GM18858 (cell line): ENCODE measurements around the gene ZNF839.
A peak's percentile ranks its signal among the peaks of the same experiment; 100 is the strongest.
"Not testable (repeated sequence)": the region's sequence is repeated elsewhere in the genome, so short reads cannot be mapped to it uniquely, and the experiment has no call there.

ENCODE experiments used
- ATAC-seq: cut with Tn5 transposase; IDR thresholded peaks from one replicate; pipeline ENCODE4 v1.9.1; 2021; ENCODE audit not compliant: unreplicated experiment

ZNF839 gene

DNA sequence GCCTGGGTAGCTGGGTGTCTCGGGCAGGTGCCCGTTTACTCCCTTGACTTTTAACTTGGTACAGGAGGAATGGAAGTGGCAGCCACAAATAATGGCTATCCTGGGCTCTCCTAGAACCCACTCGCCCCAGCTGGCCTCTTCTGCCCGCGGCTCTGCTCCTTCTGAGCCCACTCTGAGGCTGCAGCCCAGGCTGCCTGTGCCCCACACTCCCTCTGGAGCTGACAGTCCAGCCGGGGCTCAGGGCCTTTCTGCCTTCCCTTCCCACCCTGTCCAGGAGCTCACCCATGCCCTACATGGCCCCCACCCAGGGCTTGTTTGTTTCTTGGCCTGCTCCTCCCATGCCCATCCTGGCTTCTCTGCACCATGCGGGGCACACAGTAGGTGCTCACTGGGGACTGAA is 15.6 kb downstream of the ZNF839 start:
- ATAC-seq: no peak

DNA sequence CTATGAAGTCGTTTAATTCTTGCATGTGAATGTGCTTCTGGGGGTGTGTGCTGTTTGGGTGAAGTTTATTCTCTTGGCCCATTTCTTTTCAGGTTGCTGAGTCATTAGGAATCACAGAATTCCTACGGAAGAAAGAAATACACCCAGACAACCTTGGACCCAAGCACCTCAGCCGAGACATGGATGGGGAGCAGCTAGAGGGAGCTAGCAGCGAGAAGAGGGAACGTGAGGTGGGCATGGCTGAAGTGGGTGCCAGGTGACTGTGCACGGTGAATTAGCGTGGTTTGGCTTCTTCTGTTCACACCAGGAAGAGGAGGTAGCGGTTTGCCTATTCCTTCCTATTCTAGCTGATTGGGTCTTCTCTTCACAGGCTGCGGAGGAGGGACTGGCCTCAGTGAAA is 19.2 kb downstream of the ZNF839 start:
- ATAC-seq: no peak

DNA sequence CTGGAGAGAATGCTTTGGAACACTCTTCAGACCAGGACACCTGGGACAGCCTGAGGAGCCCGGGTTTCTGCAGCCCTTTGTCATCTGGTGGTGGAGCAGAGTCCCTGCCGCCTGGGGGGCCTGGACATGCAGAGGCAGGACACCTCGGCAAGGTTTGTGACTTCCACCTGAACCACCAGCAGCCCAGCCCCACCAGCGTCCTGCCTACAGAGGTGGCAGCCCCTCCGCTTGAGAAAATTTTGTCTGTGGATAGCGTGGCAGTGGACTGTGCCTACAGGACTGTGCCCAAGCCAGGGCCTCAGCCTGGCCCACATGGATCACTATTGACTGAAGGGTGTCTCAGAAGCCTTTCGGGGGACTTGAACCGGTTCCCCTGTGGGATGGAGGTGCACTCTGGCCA is 22.0 kb downstream of the ZNF839 start:
- ATAC-seq: no peak

GRCh38 chr14:102342238-102342637 is 22.7 kb downstream of the ZNF839 start:
- ATAC-seq: no peak

GRCh38 chr14:102344084-102344483 is 24.5 kb downstream of the ZNF839 start:
- ATAC-seq: no peak

GRCh38 chr14:102344485-102344884 is 24.9 kb downstream of the ZNF839 start:
- ATAC-seq: no peak

GRCh38 chr14:102345232-102345631 is 25.7 kb downstream of the ZNF839 start:
- ATAC-seq: no peak

DNA sequence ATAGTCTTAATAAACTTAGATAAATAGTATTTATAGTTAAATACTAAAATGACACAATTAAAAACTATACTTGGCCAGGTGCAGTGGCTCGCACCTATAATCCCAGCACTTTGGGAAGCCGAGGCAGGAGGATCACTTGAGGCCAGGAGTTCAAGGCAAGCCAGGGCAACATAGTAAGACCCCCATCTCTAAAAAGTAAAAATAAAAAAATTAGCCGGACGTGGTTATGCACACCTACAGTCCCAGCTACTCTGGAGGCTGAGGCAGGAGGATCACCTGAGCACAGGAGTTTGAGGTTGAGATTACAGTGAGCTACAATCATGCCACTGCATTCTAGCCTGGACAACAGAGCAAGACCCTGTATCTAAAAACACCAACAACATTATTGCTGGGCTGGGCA is 27.1 kb downstream of the ZNF839 start:
- ATAC-seq: no peak

DNA sequence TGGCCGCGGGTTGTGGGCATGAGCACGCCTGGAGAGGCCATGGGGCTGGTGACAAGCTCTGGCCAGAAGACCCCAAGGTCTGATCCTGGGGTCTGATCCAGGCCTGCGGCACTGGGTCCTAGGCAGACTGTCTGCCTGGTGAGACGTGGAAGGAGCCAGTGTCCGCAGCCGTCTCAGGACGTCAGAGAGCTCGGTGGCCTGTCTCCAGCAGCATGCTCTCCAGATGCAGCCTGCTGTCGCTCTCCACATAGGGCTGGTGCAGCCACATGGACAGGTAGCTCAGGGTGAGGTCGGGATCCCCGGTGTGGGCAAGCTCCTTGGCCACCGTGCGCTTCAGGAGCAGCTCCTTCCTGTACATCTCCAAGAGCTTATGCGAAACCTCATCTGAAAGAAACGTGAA is 28.8 kb downstream of the ZNF839 start:
- no peak for ATAC-seq

- ATAC-seq: no peak
These were observed 31.5 kb downstream of the ZNF839 start for GRCh38 chr14:102351023-102351422.

GRCh38 chr14:102351593-102351992 is 32.0 kb downstream of the ZNF839 start:
- not testable (repeated sequence) for ATAC-seq

DNA sequence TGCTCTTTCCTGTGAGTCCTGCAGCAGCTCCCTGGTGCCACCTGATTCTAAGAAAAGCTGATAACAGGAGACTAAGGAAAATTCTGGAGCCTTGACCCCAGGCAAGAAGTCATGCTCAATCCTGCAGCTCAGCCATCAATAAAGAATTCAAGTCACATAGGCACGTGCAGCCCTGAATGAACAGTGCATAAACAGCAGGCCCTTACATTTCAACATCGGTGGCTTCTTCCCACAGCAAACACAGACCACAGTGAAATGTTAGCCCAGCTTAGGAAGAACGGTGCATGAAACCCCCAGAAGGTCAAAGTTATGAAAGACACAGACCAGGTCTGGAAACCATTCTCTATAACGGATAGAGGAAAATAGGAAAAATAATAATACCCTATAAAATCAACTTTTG is 32.7 kb downstream of the ZNF839 start:
- ATAC-seq: no peak

GRCh38 chr14:102353126-102353619 is 33.6 kb downstream of the ZNF839 start:
- no peak for ATAC-seq

GRCh38 chr14:102356280-102356679 is 36.7 kb downstream of the ZNF839 start:
- ATAC-seq: no peak

DNA sequence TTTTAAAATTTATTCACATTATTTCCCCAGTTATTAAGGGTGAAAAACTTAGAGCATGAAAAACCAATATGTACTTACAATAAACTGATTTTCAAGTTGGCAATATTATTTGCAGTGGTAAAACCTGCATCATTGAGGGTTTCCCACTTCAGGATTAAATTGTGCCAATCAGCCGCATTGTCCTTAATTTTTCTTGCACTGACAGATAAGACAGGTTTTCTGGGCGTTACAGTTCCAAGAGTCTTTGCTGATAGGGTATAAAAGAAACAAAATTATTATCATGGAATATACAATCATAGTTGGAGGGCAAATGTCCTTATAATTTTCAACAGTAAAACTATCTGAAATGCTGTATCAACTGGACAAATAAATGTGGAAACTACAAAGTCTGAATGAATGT is 39.8 kb downstream of the ZNF839 start:
- no peak for ATAC-seq

DNA sequence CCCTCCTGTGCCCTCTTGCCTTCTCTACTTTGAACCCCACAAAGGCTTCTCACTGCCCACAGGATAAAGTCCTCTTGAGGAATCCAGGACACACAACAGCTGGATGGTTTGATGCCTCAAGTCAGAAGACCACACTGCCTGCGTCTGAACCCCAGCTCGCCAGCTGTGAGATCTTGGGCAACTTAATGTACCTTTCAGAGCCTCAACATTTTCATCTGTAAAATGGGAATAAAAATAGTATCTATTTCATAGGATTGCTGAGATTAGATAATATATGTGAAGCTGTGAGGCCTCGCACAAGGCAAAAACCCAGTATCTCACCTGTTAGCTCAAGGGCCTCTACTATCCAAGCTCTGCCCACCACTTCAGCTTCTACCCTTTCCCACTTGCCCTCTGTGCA is 40.8 kb downstream of the ZNF839 start:
- ATAC-seq: no peak

DNA sequence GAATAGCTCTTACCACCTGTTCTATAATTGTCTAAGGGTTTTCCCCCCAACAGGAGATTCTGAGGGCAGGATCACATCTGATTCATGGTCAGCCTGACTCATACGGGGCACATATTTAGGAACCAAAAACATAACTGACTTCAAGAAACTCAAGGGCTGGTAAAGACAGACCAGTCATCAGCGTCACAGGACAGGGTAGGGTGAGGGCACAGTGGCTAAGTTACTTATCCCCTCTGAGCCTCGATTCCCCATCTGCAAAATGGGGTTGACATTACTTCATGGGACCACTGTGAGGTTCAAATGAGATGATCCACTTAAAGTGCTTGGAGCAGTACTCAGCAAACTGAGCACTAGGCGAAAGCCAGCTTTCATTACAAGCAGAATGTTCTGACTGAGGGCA is 42.5 kb downstream of the ZNF839 start:
- ATAC-seq: peak; percentile 42

DNA sequence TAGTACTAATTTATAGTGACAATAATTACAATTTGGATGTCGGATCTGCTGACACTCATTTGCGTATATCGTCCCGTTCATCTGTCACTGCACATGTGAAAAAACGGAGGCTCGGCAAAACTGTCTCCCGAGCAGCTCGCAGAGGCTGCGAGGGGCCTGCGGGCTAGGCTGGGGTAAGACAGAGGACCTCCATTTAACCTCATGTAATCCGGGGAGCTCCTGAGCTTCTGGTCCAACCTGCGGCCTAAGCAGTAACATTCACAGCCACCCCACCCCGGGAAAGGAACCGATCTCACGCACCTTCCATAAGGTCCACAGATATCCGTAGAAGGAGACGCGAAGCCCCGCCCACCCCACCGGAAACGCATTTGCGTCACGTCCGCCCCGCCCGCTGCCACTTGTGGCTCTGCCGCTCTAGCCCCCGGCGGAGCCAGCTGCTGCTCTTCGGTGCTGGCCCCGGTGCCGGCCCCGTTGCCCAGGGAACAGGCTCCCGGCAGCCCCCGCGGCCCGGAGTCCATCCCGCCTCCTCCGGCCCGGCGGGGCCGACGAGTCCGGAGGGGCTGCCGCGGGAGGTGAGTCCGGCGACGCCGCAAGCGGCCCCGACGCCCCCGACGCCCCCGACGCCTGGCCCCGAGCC is 43.1 kb downstream of the ZNF839 start, which contains the start of the genes CINP and TECPR2:
TSS of gene CINP (minus strand) at position 346 of the 637 bp plus-strand sequence. CDS start at position 307, 39 bp downstream.
TSS of gene TECPR2 (plus strand) at position 397 of the 637 bp plus-strand sequence. CDS start 13,781 bp downstream, outside the sequence.
- peak; percentile 70 for ATAC-seq

- peak; percentile 5 for ATAC-seq
These were observed 43.8 kb downstream of the ZNF839 start for GRCh38 chr14:102363182-102363943.

- ATAC-seq: no peak
These were observed 50.8 kb downstream of the ZNF839 start for GRCh38 chr14:102370305-102370809.

GRCh38 chr14:102371361-102371760 is 51.8 kb downstream of the ZNF839 start:
- no peak for ATAC-seq

- no peak for ATAC-seq
These were observed 53.6 kb downstream of the ZNF839 start for GRCh38 chr14:102373110-102373509.
